ENCODE measurements around the gene UBXN10. TPM values are rescaled to one million over a fixed set of nuclear protein-coding genes. Genes with fewer than 3 reads are reported as not detected.

Gene UBXN10
- total and polyA plus RNA-seq, 2 experiments from 2014 or later, result 1.3 to 1.8 TPM

- Histone ChIP-seq H3K4me3 (no peak overlapping the region), H3K9me3 (ENCODE audit: low read depth) (no peaks in the 10 kb centered on the region), H3K27ac (no peak overlapping the region), H3K36me3 (no peaks in the 10 kb centered on the region), H3K27me3 (no peaks in the 10 kb centered on the region), H3K4me1 (ENCODE audit: low read depth) (no peaks in the 10 kb centered on the region)
- TF ChIP-seq CTCF (IDR thresholded peaks at IDR 0.05; ENCODE audit: low read depth, low read length), result no peak
- DNase-seq (ENCODE audit: low read depth in 1 of 2, low spot score in 1 of 2), result no peak
These were observed 42.6 kb upstream of the UBXN10 start for GRCh38 chr1:20143318-20143717.

- Histone ChIP-seq H3K27me3 (no peaks in the 10 kb centered on the region), H3K4me3 (no peak overlapping the region), H3K9me3 (ENCODE audit: low read depth) (no peaks in the 10 kb centered on the region), H3K36me3 (no peaks in the 10 kb centered on the region), H3K4me1 (ENCODE audit: low read depth) (no peaks in the 10 kb centered on the region), H3K27ac (no peak overlapping the region)
- no peak for TF ChIP-seq CTCF (IDR thresholded peaks at IDR 0.05; ENCODE audit: low read depth, low read length)
- no peak for DNase-seq (ENCODE audit: low read depth in 1 of 2, low spot score in 1 of 2)
These were observed 41.9 kb upstream of the UBXN10 start for GRCh38 chr1:20143734-20144565.

DNA sequence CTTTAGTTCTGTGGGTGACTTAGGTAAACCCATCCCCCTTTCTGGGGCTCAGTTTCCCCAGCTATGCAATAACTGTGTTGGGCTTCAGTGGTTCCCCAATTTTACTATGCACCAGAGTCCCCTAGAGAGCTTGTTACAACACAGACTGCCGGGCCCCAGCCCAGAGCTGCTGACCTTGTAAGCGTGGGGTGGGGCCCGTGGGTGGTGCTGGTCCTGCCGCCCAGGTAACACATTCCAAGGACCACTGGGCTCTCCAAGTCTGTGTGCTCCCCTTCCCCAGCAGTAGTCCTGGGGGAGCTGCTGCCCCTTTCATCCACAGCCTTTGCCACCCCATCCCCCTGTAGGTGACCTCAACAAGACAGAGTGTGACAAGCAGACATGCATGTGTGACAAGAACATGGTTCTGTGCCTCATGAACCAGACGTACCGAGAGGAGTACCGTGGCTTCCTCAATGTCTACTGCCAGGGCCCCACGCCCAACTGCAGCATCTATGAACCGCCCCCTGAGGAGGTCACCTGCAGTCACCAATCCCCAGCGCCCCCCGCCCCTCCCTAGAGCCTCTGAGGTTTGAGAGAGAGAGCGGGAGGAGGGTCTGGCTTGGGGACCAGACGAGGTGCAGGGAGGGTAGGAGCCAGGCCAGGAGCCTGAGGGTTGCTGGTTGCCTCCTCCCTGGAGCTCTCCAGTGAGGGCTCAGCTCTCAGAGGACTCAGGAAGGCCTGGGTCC lies 37.9 kb upstream of the UBXN10 start:
- no peaks in the 10 kb centered on the region for H3K9me3 ChIP-seq (ENCODE audit: low read depth)
- H3K36me3 ChIP-seq, result no peaks in the 10 kb centered on the region
- H3K27me3 ChIP-seq, result no peaks in the 10 kb centered on the region
- DNase-seq (ENCODE audit: low read depth in 1 of 2, low spot score in 1 of 2), result no peak
- no peak overlapping the region for H3K4me3 ChIP-seq
- no peak overlapping the region for H3K27ac ChIP-seq
- TF ChIP-seq CTCF (IDR thresholded peaks at IDR 0.05; ENCODE audit: low read depth, low read length), result no peak
- no peaks in the 10 kb centered on the region for H3K4me1 ChIP-seq (ENCODE audit: low read depth)

GRCh38 chr1:20148571-20149500 lies 37.1 kb upstream of the UBXN10 start:
- Histone ChIP-seq H3K36me3 (no peaks in the 10 kb centered on the region), H3K4me1 (ENCODE audit: low read depth) (no peaks in the 10 kb centered on the region), H3K4me3 (no peak overlapping the region), H3K9me3 (ENCODE audit: low read depth) (no peaks in the 10 kb centered on the region), H3K27ac (no peak overlapping the region), H3K27me3 (no peaks in the 10 kb centered on the region)
- DNase-seq (ENCODE audit: low read depth in 1 of 2, low spot score in 1 of 2), result no peak
- no peak for TF ChIP-seq CTCF (IDR thresholded peaks at IDR 0.05; ENCODE audit: low read depth, low read length)

GRCh38 chr1:20149601-20150325 lies 36.1 kb upstream of the UBXN10 start:
- H3K27ac ChIP-seq, result no peak overlapping the region
- TF ChIP-seq CTCF (IDR thresholded peaks at IDR 0.05; ENCODE audit: low read depth, low read length), result no peak
- no peaks in the 10 kb centered on the region for H3K27me3 ChIP-seq
- no peaks in the 10 kb centered on the region for H3K36me3 ChIP-seq
- no peaks in the 10 kb centered on the region for H3K9me3 ChIP-seq (ENCODE audit: low read depth)
- H3K4me3 ChIP-seq, result no peak overlapping the region
- no peak for DNase-seq (ENCODE audit: low read depth in 1 of 2, low spot score in 1 of 2)
- no peaks in the 10 kb centered on the region for H3K4me1 ChIP-seq (ENCODE audit: low read depth)

All from cardiac muscle cell (in vitro differentiated cells and primary cell).